ENCODE data around the gene ANAPC4. TPM values are rescaled to one million over a fixed set of nuclear protein-coding genes. Genes with fewer than 3 reads are reported as not detected.

The ANAPC4 gene
- total and polyA plus RNA-seq, 2 of the 13 experiments (the other 11 are each of a cell fraction or from before 2014, with no cell fraction given), result 14.5 to 30.2 TPM

GRCh38 chr4:25376754-25377571 is at the start of gene ANAPC4 (continued):
- no peak for TF ChIP-seq LBX2 (CRISPR knock-in tag; IDR thresholded peaks at IDR 0.05; ENCODE audit: borderline replicate concordance)
- TF ChIP-seq POLR2G (IDR thresholded peaks at IDR 0.05; ENCODE audit: low read depth, low read length), result peak; percentile 91
- TF ChIP-seq MAFG (CRISPR knock-in tag; IDR thresholded peaks at IDR 0.05), result no peak
- no peak for TF ChIP-seq JUN (CRISPR knock-in tag; IDR thresholded peaks at IDR 0.05)
- TF ChIP-seq KDM5B (CRISPR knock-in tag; IDR thresholded peaks at IDR 0.05; ENCODE audit: borderline replicate concordance), result peak; percentile 68; the same call in 1 of the 2 replicates
- no peak for TF ChIP-seq GATAD2A (CRISPR knock-in tag; IDR thresholded peaks at IDR 0.05)
- TF ChIP-seq POGZ (CRISPR knock-in tag; IDR thresholded peaks at IDR 0.05), result peak; percentile 74
- TF ChIP-seq ZBTB44 (CRISPR knock-in tag; IDR thresholded peaks at IDR 0.05), result no peak
- no peak for TF ChIP-seq ZNF446 (CRISPR knock-in tag; IDR thresholded peaks at IDR 0.05)
- TF ChIP-seq, protein P1, sequence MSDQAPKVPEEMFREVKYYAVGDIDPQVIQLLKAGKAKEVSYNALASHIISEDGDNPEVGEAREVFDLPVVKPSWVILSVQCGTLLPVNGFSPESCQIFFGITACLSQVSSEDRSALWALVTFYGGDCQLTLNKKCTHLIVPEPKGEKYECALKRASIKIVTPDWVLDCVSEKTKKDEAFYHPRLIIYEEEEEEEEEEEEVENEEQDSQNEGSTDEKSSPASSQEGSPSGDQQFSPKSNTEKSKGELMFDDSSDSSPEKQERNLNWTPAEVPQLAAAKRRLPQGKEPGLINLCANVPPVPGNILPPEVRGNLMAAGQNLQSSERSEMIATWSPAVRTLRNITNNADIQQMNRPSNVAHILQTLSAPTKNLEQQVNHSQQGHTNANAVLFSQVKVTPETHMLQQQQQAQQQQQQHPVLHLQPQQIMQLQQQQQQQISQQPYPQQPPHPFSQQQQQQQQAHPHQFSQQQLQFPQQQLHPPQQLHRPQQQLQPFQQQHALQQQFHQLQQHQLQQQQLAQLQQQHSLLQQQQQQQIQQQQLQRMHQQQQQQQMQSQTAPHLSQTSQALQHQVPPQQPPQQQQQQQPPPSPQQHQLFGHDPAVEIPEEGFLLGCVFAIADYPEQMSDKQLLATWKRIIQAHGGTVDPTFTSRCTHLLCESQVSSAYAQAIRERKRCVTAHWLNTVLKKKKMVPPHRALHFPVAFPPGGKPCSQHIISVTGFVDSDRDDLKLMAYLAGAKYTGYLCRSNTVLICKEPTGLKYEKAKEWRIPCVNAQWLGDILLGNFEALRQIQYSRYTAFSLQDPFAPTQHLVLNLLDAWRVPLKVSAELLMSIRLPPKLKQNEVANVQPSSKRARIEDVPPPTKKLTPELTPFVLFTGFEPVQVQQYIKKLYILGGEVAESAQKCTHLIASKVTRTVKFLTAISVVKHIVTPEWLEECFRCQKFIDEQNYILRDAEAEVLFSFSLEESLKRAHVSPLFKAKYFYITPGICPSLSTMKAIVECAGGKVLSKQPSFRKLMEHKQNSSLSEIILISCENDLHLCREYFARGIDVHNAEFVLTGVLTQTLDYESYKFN (CRISPR knock-in tag; conservative IDR thresholded peaks at IDR 0.05), result no peak; the same call in 1 of the 2 replicates
- TF ChIP-seq, protein P2, sequence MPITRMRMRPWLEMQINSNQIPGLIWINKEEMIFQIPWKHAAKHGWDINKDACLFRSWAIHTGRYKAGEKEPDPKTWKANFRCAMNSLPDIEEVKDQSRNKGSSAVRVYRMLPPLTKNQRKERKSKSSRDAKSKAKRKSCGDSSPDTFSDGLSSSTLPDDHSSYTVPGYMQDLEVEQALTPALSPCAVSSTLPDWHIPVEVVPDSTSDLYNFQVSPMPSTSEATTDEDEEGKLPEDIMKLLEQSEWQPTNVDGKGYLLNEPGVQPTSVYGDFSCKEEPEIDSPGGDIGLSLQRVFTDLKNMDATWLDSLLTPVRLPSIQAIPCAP (CRISPR knock-in tag; IDR thresholded peaks at IDR 0.05; ENCODE audit: low read depth), result no peak
- TF ChIP-seq TEF (CRISPR knock-in tag; IDR thresholded peaks at IDR 0.05), result no peak
- TF ChIP-seq ZSCAN30 (CRISPR knock-in tag; IDR thresholded peaks at IDR 0.05), result no peak
- TF ChIP-seq, protein P3, sequence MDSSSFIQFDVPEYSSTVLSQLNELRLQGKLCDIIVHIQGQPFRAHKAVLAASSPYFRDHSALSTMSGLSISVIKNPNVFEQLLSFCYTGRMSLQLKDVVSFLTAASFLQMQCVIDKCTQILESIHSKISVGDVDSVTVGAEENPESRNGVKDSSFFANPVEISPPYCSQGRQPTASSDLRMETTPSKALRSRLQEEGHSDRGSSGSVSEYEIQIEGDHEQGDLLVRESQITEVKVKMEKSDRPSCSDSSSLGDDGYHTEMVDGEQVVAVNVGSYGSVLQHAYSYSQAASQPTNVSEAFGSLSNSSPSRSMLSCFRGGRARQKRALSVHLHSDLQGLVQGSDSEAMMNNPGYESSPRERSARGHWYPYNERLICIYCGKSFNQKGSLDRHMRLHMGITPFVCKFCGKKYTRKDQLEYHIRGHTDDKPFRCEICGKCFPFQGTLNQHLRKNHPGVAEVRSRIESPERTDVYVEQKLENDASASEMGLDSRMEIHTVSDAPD (CRISPR knock-in tag; IDR thresholded peaks at IDR 0.05), result no peak
- no peak for TF ChIP-seq HNRNPUL1 (IDR thresholded peaks at IDR 0.05; ENCODE audit: low read depth, low read length)
- no peak for TF ChIP-seq ZKSCAN5 (CRISPR knock-in tag; IDR thresholded peaks at IDR 0.05)
- TF ChIP-seq SAFB2 (CRISPR knock-in tag; IDR thresholded peaks at IDR 0.05; ENCODE audit: borderline replicate concordance, low read depth), result peak; percentile 28; the same call in 1 of the 2 replicates
- TF ChIP-seq JDP2 (CRISPR knock-in tag; IDR thresholded peaks at IDR 0.05; ENCODE audit: borderline replicate concordance), result no peak
- no peak for TF ChIP-seq ZFP36 (IDR thresholded peaks at IDR 0.05; ENCODE audit: borderline replicate concordance, low read depth, low read length, partially characterized antibody)
- no peak for TF ChIP-seq CREB1 (IDR thresholded peaks at IDR 0.05)
- TF ChIP-seq CREB1 (CRISPR knock-in tag; IDR thresholded peaks at IDR 0.05), result no peak
